Karpas-422 (cell line): ENCODE data around the gene ATP5F1C. TPM values are rescaled to one million over a fixed set of nuclear protein-coding genes. Genes with fewer than 3 reads are reported as not detected.
"Not testable (repeated sequence)": the region's sequence is repeated elsewhere in the genome, so short reads cannot be mapped to it uniquely, and the experiment has no call there.

ENCODE experiments used
- DNase-seq: peaks from one replicate; pipeline ENCODE4 v3.0.0-alpha.2; 2015
- H2AFZ ChIP-seq: fragments of 200-600 bp; sonication (generic); 2 replicates; pipeline ENCODE4 v1.6.1; 2014; ENCODE audit warnings: antibody characterized with exemption, low read length, mixed read lengths
- H3K27ac ChIP-seq: fragments of 200-600 bp; sonication (generic); 2 replicates; pipeline ENCODE4 v1.5.1; 2014; ENCODE audit warnings: mild to moderate bottlenecking, low read length, moderate library complexity
- H3K27me3 ChIP-seq: fragments of 200-600 bp; sonication (generic); 2 replicates; pipeline ENCODE4 v1.6.1; 2014; ENCODE audit warnings: low read length, mixed read lengths
- H3K36me3 ChIP-seq: fragments of 200-600 bp; sonication (generic); 2 replicates; pipeline ENCODE4 v1.6.1; 2014; ENCODE audit warnings: low read length, mixed read lengths; ENCODE audit not compliant: insufficient read depth
- H3K4me1 ChIP-seq: fragments of 200-600 bp; sonication (generic); 2 replicates; pipeline ENCODE4 v1.6.1; 2014; ENCODE audit warnings: mild to moderate bottlenecking, low read length, mixed read lengths
- H3K4me2 ChIP-seq: fragments of 200-600 bp; sonication (generic); 2 replicates; pipeline ENCODE4 v1.6.1; 2014; ENCODE audit warnings: low read length, low read depth, mild to moderate bottlenecking; ENCODE audit not compliant: poor library complexity, severe bottlenecking
- H3K4me3 ChIP-seq: fragments of 200-600 bp; sonication (generic); 2 replicates; pipeline ENCODE4 v1.5.1; 2014; ENCODE audit warnings: mild to moderate bottlenecking, antibody characterized with exemption, low read length, mixed read lengths
- H3K79me2 ChIP-seq: fragments of 200-600 bp; sonication (generic); 2 replicates; pipeline ENCODE4 v1.6.1; 2014; ENCODE audit warnings: mild to moderate bottlenecking, low read length, mixed read lengths
- H3K9ac ChIP-seq: fragments of 200-600 bp; sonication (generic); 2 replicates; pipeline ENCODE4 v1.6.0; 2014; ENCODE audit warnings: low read length
- H3K9me2 ChIP-seq: fragments of 200-600 bp; sonication (generic), shearing (Covaris generic); replicated peaks from 2 replicates; pipeline ENCODE4 v1.6.0; 2014; ENCODE audit warnings: mild to moderate bottlenecking, low read length, moderate library complexity; ENCODE audit not compliant: insufficient read depth
- H3K9me3 ChIP-seq: fragments of 300-700, 200-600 bp; sonication (generic); 2 replicates; pipeline ENCODE4 v1.6.1; 2014; ENCODE audit warnings: low read length, mixed read lengths
- H4K20me1 ChIP-seq: fragments of 200-600 bp; sonication (generic); 2 replicates; pipeline ENCODE4 v1.6.1; 2014; ENCODE audit warnings: mild to moderate bottlenecking, antibody characterized with exemption, low read length, low read depth; ENCODE audit not compliant: insufficient read depth
- total RNA-seq: library from RNA; depleted of rRNA; stranded (reverse); fragments of >200 nt; shearing (Covaris generic); gene quantifications from 2 replicates; pipeline ENCODE4 v1.2.3, GENCODE V29; 2014; ENCODE audit warnings: low replicate concordance; rRNA removed

ATP5F1C gene
- 207 and 291 TPM in 2 replicates for total RNA-seq

DNA sequence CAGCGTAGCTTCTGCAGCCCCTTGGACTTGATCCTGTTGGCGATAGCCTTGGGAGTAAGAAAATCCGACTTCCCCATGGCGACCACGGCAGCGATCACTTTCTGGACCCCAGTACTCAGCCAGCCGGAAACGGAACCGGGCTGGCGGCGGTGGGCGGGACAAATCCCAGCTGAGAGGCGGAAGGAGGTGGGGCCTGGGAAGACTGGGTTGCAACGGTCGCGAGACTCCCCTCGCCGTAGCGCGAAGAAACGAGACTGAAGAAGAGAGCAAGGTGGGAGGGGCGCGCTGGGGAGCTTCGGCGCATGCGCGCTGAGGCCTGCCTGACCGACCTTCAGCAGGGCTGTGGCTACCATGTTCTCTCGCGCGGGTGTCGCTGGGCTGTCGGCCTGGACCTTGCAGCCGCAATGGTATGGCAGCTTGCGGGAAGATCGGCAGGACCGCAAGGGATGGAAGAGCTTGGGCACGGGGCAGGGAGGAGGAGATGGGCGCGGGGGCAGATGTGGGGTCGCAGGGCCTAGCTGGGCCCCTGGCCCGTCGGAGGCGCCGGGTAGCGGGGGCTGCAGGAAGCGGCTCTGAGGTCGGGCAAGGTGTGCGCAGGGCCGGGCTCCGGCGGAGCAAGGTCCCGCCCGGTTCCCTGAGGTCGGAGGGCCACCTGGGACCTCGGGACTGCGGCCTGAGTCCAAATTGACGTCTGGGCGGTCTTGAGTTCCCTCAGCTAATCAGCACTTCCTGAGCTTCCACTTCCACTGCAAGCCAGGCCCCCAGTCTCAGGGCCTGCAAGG lies at the start of gene ATP5F1C, which contains the start of gene KIN:
ATP5F1C (plus strand) TSS at position 321 of the 782 bp plus-strand sequence; CDS start at position 352, 31 bp downstream.
KIN (minus strand) TSS at position 137 of the 782 bp plus-strand sequence; CDS start at position 77, 60 bp downstream.
- Histone ChIP-seq H3K79me2 (peaks cover 99% of the 10 kb centered on the region), H2AFZ (peak within 1 kb of the TSS; percentile 21; the same call in 1 of the 2 replicates), H3K9me2 (no peaks in the 10 kb centered on the region; the same call in 1 of the 2 replicates), H3K4me1 (peaks cover 47% of the 10 kb centered on the region), H3K9me3 (no peaks in the 10 kb centered on the region), H3K9ac (peak within 1 kb of the TSS; percentile 96), H3K27ac (peak within 1 kb of the TSS; percentile 66), H4K20me1 (peaks cover 46% of the 10 kb centered on the region), H3K36me3 (peaks cover 15% of the 10 kb centered on the region), H3K4me2 (peak within 1 kb of the TSS; percentile 99), H3K27me3 (no peaks in the 10 kb centered on the region), H3K4me3 (peak within 1 kb of the TSS; percentile 97)
- peak; percentile 98 for DNase-seq

- no peak overlapping the region for H3K27ac ChIP-seq
- no peak overlapping the region for H3K4me2 ChIP-seq
- no peak overlapping the region for H3K9ac ChIP-seq
- H3K4me3 ChIP-seq, result no peak overlapping the region
- H3K9me3 ChIP-seq, result no peaks in the 10 kb centered on the region
- no peaks in the 10 kb centered on the region for H3K79me2 ChIP-seq
- no peaks in the 10 kb centered on the region for H3K9me2 ChIP-seq
- DNase-seq, result no peak
- no peak overlapping the region for H2AFZ ChIP-seq
- H3K36me3 ChIP-seq, result no peaks in the 10 kb centered on the region
- no peaks in the 10 kb centered on the region for H4K20me1 ChIP-seq
- no peaks in the 10 kb centered on the region for H3K4me1 ChIP-seq
- no peaks in the 10 kb centered on the region for H3K27me3 ChIP-seq
Observed at GRCh38 chr10:7738536-7739407, 49.2 kb upstream of the ATP5F1C start.

GRCh38 chr10:7744307-7744706 lies 43.7 kb upstream of the ATP5F1C start:
- H3K4me1 ChIP-seq, result no peaks in the 10 kb centered on the region
- H4K20me1 ChIP-seq, result no peaks in the 10 kb centered on the region
- H3K9ac ChIP-seq, result no peak overlapping the region
- no peak overlapping the region for H3K27ac ChIP-seq
- H3K4me2 ChIP-seq, result no peak overlapping the region
- no peaks in the 10 kb centered on the region for H3K9me2 ChIP-seq
- no peaks in the 10 kb centered on the region for H3K9me3 ChIP-seq
- no peak for DNase-seq
- H3K36me3 ChIP-seq, result no peaks in the 10 kb centered on the region
- H3K79me2 ChIP-seq, result no peaks in the 10 kb centered on the region
- no peak overlapping the region for H2AFZ ChIP-seq
- no peaks in the 10 kb centered on the region for H3K27me3 ChIP-seq
- no peak overlapping the region for H3K4me3 ChIP-seq

- not testable (repeated sequence) for H3K4me3 ChIP-seq, H3K27ac ChIP-seq, H3K4me1 ChIP-seq, H3K79me2 ChIP-seq, H2AFZ ChIP-seq, H3K4me2 ChIP-seq, DNase-seq, H3K9ac ChIP-seq, H3K9me3 ChIP-seq, H3K27me3 ChIP-seq, H3K9me2 ChIP-seq, H4K20me1 ChIP-seq
- peaks cover 14% of the 10 kb centered on the region; the same call in 1 of the 2 replicates for H3K36me3 ChIP-seq
Observed at GRCh38 chr10:7748637-7749036, 39.3 kb upstream of the ATP5F1C start.

DNA sequence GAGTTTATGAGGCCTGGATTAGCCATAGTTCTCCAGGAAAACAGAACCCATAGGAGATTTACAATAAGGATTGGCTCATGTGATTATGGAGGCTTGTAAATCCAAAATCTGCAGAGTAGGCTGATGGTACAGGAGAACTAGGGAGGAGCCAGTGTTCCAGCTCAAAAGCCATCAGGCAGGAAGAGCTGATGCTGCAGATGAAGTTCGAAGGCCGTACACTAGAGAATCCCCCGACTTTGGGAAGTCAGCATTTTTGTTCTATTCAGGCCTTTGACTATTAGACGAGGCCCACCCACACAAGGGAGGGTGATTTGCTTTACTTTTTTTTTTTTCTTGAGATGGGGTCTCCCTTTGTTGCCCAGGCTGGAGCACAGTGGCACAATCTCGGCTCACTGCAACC lies 37.8 kb upstream of the ATP5F1C start:
- no peaks in the 10 kb centered on the region for H3K27me3 ChIP-seq
- H3K4me2 ChIP-seq, result no peak overlapping the region
- no peaks in the 10 kb centered on the region for H4K20me1 ChIP-seq
- no peak overlapping the region for H3K27ac ChIP-seq
- H3K4me1 ChIP-seq, result no peaks in the 10 kb centered on the region
- peaks cover 21% of the 10 kb centered on the region; the same call in 1 of the 2 replicates for H3K36me3 ChIP-seq
- DNase-seq, result no peak
- no peak overlapping the region for H2AFZ ChIP-seq
- H3K9me2 ChIP-seq, result no peaks in the 10 kb centered on the region
- H3K4me3 ChIP-seq, result no peak overlapping the region
- H3K9me3 ChIP-seq, result no peaks in the 10 kb centered on the region
- no peaks in the 10 kb centered on the region for H3K79me2 ChIP-seq
- H3K9ac ChIP-seq, result no peak overlapping the region

- H2AFZ ChIP-seq, result no peak overlapping the region
- no peaks in the 10 kb centered on the region for H3K4me1 ChIP-seq
- H3K9me2 ChIP-seq, result no peaks in the 10 kb centered on the region
- no peaks in the 10 kb centered on the region for H3K9me3 ChIP-seq
- H4K20me1 ChIP-seq, result no peaks in the 10 kb centered on the region
- DNase-seq, result no peak
- no peak overlapping the region for H3K4me2 ChIP-seq
- no peak overlapping the region for H3K27ac ChIP-seq
- H3K4me3 ChIP-seq, result no peak overlapping the region
- H3K79me2 ChIP-seq, result no peaks in the 10 kb centered on the region
- peaks cover 37% of the 10 kb centered on the region; the same call in 1 of the 2 replicates for H3K36me3 ChIP-seq
- H3K27me3 ChIP-seq, result no peaks in the 10 kb centered on the region
- H3K9ac ChIP-seq, result no peak overlapping the region
Observed at GRCh38 chr10:7752251-7752650, 35.7 kb upstream of the ATP5F1C start.

- no peak for DNase-seq
- H3K9me3 ChIP-seq, result no peaks in the 10 kb centered on the region
- no peaks in the 10 kb centered on the region for H4K20me1 ChIP-seq
- no peaks in the 10 kb centered on the region for H3K9me2 ChIP-seq
- no peaks in the 10 kb centered on the region for H3K79me2 ChIP-seq
- no peaks in the 10 kb centered on the region for H3K27me3 ChIP-seq
- no peaks in the 10 kb centered on the region for H3K4me1 ChIP-seq
- H3K4me3 ChIP-seq, result no peak overlapping the region
- no peak overlapping the region for H2AFZ ChIP-seq
- no peak overlapping the region for H3K27ac ChIP-seq
- no peak overlapping the region for H3K9ac ChIP-seq
- H3K4me2 ChIP-seq, result no peak overlapping the region
- peaks cover 52% of the 10 kb centered on the region for H3K36me3 ChIP-seq
Observed at GRCh38 chr10:7755103-7755502, 32.9 kb upstream of the ATP5F1C start.
